ENCODE results near the gene SLC38A3. TPM values are rescaled to one million over a fixed set of nuclear protein-coding genes. Genes with fewer than 3 reads are reported as not detected.
A peak's percentile ranks its signal among the peaks of the same experiment; 100 is the strongest.

The SLC38A3 gene
- total and polyA plus RNA-seq, 2 experiments from 2014 or later: 13.4 to 14.7 TPM

DNA sequence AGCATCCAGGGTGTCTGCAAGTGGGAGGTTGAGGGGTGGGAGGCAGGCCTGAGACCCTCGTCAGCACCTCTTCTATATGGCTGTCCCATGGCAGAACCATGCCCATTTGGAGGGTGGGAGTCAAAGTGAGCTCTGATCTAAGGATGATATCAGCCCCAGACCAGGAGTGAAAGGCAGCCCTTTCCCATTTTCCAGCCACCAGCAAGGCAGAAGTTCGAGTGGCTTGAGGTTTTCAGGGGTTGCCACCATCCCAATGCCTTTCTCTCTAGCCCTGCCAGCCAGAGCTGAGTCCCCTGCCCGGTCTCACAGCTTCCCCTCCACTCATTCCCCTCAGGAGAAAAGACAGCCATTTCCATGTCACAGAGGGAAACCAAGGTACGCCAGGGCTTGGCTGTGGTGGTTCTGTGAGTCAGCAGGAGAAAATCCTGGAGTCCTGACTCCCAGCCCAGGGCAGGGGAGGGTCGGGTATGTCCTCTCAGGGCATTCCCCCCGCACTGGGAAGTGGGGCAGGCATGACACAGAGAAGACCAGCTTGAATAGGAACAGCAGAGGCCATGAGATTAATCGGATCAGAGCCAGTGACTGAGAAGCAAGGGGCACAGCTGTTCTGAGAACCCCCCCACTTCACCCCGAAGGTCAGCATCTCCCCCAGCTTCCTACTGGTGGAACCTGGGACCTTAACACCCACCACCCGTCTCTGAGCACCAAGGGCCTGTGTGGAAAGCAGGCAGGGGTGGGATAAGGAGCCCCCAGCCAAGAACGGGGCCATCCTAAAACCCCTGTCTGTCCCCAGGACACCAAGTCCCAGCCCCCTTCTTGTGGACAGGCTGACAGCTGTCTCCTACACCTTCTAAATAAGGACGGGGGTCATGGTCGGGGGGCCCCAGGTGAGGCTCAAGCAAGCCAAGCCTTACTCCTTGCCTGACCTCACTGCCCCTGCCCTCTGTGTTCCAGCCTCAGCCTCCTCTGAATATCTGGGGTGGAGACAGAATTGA lies 965 bp upstream of the SLC38A3 start:
- H3K27ac ChIP-seq: no peak overlapping the region
- H3K36me3 ChIP-seq: no peaks in the 10 kb centered on the region
- no peak for DNase-seq (ENCODE audit: low read depth in 1 of 2, low spot score in 1 of 2)
- peaks cover 8% of the 10 kb centered on the region for H3K27me3 ChIP-seq
- no peaks in the 10 kb centered on the region for H3K9me3 ChIP-seq (ENCODE audit: low read depth)
- no peak overlapping the region for H3K4me3 ChIP-seq
- peaks cover 16% of the 10 kb centered on the region for H3K4me1 ChIP-seq (ENCODE audit: low read depth)
- TF ChIP-seq, protein P1, sequence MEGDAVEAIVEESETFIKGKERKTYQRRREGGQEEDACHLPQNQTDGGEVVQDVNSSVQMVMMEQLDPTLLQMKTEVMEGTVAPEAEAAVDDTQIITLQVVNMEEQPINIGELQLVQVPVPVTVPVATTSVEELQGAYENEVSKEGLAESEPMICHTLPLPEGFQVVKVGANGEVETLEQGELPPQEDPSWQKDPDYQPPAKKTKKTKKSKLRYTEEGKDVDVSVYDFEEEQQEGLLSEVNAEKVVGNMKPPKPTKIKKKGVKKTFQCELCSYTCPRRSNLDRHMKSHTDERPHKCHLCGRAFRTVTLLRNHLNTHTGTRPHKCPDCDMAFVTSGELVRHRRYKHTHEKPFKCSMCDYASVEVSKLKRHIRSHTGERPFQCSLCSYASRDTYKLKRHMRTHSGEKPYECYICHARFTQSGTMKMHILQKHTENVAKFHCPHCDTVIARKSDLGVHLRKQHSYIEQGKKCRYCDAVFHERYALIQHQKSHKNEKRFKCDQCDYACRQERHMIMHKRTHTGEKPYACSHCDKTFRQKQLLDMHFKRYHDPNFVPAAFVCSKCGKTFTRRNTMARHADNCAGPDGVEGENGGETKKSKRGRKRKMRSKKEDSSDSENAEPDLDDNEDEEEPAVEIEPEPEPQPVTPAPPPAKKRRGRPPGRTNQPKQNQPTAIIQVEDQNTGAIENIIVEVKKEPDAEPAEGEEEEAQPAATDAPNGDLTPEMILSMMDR (IDR thresholded peaks at IDR 0.05; ENCODE audit: low read depth, low read length): no peak

DNA sequence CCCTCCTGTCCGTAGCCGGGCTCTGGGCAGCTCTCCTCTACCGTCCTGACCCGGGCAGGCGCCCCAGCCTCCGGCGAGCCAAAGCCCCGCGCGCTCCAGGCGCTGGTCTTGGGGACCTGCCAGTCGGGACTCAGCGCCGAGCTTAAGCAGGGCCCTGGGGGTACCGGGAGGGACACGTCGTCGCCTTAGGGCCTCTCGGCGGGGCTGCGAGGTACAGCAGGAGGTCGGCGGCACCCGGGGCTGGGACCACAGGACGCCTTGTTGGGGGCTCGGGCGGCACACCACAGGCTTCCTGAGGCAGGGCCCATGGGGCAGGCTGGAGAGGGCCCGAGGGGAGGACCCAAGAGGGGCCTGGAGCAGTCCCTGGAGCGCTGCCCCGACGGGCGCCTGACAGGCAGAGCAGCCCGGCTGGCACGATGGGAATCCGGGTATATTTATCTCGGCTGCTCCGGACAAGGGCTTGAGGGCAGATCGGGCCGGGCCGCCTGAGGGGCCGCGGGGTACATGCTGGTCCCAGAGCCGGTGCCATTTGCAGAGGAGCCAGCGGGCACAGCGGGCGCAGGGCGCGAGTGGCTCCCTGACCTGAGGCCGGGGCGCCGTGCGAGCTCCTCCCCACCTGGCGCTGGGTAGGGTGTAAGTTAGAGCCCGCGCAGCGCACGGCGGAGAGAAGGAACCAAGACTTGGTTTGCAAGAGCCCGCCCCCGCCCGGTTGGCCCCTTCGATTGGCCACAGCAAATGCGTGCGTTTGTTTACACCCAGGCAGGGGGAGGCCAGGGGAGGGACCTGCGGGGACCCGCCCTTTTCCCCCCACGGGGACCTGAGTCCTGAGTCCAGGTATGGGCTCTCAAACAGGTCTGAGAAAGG lies 574 bp downstream of the SLC38A3 start:
- no peak overlapping the region for H3K27ac ChIP-seq
- peak in 1 of 2 donors; percentile 65 for DNase-seq (ENCODE audit: low read depth in 1 of 2, low spot score in 1 of 2)
- H3K4me3 ChIP-seq: peak overlapping the region; percentile 56
- H3K27me3 ChIP-seq: peaks cover 8% of the 10 kb centered on the region
- TF ChIP-seq, protein P1 (IDR thresholded peaks at IDR 0.05; ENCODE audit: low read depth, low read length): no peak
- no peaks in the 10 kb centered on the region for H3K9me3 ChIP-seq (ENCODE audit: low read depth)
- H3K36me3 ChIP-seq: no peaks in the 10 kb centered on the region
- peaks cover 16% of the 10 kb centered on the region for H3K4me1 ChIP-seq (ENCODE audit: low read depth)

DNA sequence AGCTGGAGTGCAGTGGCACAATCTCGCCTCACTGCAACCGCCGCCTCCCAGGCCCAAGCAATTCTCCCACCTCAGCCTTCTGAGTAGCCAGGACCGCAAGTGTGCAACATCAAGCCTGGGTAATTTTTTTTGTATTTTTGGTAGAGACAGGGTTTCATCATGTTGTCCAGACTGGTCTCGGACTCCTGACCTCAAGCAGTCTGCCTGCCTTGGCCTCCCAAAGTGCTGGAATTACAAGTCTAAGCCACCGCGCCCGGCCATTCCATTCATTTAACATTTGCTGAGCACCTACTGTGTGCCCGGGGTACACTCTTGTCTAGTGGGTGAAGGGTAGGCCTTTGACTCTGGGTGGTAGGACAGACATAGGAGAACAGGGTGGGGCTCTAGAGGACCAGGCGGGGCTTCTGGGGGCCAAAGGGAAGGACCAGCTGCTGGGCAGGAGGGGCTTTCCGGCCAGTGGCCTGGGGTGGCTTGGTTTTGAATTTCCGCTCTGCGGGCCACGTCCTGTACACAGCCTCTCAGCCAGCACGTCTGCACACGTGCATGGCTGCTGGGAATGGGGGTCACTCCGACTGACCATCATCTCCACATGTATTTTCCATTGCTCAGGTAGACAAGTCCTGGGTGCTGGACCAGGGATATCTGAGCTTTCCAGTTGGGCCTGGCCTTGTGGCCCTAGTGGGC lies 2.4 kb downstream of the SLC38A3 start:
- TF ChIP-seq, protein P1 (IDR thresholded peaks at IDR 0.05; ENCODE audit: low read depth, low read length): no peak

DNA sequence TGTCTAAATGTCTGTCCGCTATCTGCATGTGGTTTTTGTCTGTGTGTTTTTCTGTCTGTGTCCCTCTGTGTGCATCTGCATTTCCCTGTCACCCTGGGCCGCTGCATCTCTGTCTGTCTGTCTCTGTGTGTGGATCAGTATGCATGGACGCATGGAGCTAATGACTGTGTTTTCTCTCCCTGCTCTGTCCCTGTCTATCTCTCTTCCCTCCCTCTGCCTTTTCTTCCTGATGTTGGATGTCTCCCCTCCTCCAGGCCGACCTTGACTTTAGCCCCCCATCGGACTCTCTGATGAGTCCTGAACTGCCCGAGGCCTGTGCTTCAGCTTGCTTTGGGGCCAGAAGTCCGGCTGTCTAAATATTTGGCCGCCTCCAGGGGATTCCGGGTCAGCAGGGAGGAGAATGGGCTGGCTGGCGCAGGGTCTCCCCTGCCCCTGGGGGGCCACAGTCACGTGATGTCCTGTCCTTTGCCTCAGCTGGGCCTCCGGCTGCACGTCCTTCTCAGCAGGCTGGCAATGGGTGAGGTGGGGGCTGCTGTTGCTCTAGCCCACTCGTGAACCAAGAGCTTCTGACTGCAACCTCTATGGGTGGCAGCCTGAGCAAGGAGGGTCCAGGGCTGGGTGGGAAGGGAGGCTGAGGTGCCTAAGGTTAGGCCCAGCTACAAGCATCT lies 3.7 kb downstream of the SLC38A3 start:
- H3K9me3 ChIP-seq (ENCODE audit: low read depth): no peaks in the 10 kb centered on the region
- peaks cover 11% of the 10 kb centered on the region for H3K4me1 ChIP-seq (ENCODE audit: low read depth)
- H3K27ac ChIP-seq: no peak overlapping the region
- no peak overlapping the region for H3K4me3 ChIP-seq
- TF ChIP-seq, protein P1 (IDR thresholded peaks at IDR 0.05; ENCODE audit: low read depth, low read length): no peak
- DNase-seq (ENCODE audit: low read depth in 1 of 2, low spot score in 1 of 2): no peak
- no peaks in the 10 kb centered on the region for H3K36me3 ChIP-seq
- peaks cover 8% of the 10 kb centered on the region for H3K27me3 ChIP-seq

More for the DNA sequence above, 2.4 kb downstream of the SLC38A3 start:
- DNase-seq (ENCODE audit: low read depth in 1 of 2, low spot score in 1 of 2): no peak
- peaks cover 16% of the 10 kb centered on the region for H3K4me1 ChIP-seq (ENCODE audit: low read depth)
- no peaks in the 10 kb centered on the region for H3K9me3 ChIP-seq (ENCODE audit: low read depth)
- no peaks in the 10 kb centered on the region for H3K36me3 ChIP-seq
- H3K27me3 ChIP-seq: peaks cover 8% of the 10 kb centered on the region
- H3K27ac ChIP-seq: no peak overlapping the region
- H3K4me3 ChIP-seq: no peak overlapping the region

DNA sequence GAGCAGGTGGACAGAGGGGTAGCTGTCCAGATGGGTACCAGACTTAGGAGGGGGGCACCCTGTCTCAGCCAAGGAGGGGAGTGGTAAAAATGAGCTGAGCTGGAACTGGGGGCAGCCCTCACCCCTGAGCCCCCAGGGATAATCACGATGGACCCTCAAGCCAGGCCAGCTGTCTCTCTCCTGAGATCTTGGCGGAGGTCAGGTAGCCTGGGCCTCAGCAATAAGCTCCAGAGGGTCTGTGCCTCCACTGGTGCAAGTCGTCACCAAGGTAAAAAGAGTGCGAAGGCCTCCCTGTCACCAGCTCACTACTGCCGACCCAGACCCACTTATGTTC lies 5.1 kb downstream of the SLC38A3 start:
- Histone ChIP-seq H3K4me1 (ENCODE audit: low read depth) (peaks cover 2% of the 10 kb centered on the region), H3K36me3 (no peaks in the 10 kb centered on the region), H3K4me3 (no peak overlapping the region), H3K9me3 (ENCODE audit: low read depth) (no peaks in the 10 kb centered on the region), H3K27ac (no peak overlapping the region), H3K27me3 (peaks cover 8% of the 10 kb centered on the region)
- no peak for DNase-seq (ENCODE audit: low read depth in 1 of 2, low spot score in 1 of 2)
- TF ChIP-seq, protein P1 (IDR thresholded peaks at IDR 0.05; ENCODE audit: low read depth, low read length): no peak

Measured in cardiac muscle cell (in vitro differentiated cells and primary cell).